ENCODE measurements around the gene SPAG17.

SPAG17 gene

DNA sequence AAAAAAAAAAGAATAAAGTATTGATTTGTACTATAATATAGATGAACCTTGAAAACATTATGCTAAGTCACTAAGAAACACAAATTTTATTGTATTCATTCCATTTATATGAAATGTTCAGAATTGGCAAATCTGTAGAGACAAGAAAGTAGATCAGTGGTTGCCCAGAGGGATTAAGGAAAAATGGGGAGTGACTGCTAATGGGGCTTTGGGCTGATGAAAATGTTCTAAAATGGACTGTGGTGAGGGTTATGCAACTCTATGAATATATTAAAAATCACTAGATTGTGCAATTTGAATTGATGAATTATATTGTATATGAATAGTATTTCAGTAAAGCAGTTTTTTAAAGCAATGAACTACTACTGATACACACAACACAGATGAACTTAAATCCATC is 265.7 kb downstream of the SPAG17 start:
- no peak for ATAC-seq
- TF ChIP-seq TOX (CRISPR knock-in tag; IDR thresholded peaks at IDR 0.05; ENCODE audit: borderline replicate concordance) (no peak), ZNF70 (CRISPR knock-in tag; IDR thresholded peaks at IDR 0.05) (no peak), ZNF8 (CRISPR knock-in tag; IDR thresholded peaks at IDR 0.05) (no peak)
- TF ChIP-seq, protein P1, sequence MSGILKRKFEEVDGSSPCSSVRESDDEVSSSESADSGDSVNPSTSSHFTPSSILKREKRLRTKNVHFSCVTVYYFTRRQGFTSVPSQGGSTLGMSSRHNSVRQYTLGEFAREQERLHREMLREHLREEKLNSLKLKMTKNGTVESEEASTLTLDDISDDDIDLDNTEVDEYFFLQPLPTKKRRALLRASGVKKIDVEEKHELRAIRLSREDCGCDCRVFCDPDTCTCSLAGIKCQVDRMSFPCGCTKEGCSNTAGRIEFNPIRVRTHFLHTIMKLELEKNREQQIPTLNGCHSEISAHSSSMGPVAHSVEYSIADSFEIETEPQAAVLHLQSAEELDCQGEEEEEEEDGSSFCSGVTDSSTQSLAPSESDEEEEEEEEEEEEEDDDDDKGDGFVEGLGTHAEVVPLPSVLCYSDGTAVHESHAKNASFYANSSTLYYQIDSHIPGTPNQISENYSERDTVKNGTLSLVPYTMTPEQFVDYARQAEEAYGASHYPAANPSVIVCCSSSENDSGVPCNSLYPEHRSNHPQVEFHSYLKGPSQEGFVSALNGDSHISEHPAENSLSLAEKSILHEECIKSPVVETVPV (CRISPR knock-in tag; IDR thresholded peaks at IDR 0.05), result no peak
- TF ChIP-seq, protein P2, sequence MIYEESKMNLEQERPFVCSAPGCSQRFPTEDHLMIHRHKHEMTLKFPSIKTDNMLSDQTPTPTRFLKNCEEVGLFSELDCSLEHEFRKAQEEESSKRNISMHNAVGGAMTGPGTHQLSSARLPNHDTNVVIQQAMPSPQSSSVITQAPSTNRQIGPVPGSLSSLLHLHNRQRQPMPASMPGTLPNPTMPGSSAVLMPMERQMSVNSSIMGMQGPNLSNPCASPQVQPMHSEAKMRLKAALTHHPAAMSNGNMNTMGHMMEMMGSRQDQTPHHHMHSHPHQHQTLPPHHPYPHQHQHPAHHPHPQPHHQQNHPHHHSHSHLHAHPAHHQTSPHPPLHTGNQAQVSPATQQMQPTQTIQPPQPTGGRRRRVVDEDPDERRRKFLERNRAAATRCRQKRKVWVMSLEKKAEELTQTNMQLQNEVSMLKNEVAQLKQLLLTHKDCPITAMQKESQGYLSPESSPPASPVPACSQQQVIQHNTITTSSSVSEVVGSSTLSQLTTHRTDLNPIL (CRISPR knock-in tag; IDR thresholded peaks at IDR 0.05; ENCODE audit: low read depth), result no peak

DNA sequence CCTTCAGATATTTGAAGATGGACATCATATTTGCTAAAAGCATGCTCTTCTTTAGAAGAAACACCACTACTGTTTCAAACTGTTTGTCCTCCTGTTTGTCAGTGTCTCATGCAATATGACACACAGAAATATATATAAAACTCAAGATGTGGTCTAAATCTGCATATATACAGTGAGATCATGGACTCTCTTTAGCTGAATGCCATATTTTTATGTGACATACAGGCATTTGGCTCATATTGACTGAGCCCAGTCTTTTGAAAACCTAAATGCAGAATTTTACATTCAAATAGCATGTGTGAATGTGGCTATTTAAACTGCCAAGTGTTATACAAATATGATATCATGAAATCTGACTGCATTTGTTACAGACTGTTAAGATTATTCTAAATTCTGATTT is 274.0 kb downstream of the SPAG17 start:
- ATAC-seq, result no peak
- no peak for TF ChIP-seq ZNF8 (CRISPR knock-in tag; IDR thresholded peaks at IDR 0.05)
- TF ChIP-seq, protein P3, sequence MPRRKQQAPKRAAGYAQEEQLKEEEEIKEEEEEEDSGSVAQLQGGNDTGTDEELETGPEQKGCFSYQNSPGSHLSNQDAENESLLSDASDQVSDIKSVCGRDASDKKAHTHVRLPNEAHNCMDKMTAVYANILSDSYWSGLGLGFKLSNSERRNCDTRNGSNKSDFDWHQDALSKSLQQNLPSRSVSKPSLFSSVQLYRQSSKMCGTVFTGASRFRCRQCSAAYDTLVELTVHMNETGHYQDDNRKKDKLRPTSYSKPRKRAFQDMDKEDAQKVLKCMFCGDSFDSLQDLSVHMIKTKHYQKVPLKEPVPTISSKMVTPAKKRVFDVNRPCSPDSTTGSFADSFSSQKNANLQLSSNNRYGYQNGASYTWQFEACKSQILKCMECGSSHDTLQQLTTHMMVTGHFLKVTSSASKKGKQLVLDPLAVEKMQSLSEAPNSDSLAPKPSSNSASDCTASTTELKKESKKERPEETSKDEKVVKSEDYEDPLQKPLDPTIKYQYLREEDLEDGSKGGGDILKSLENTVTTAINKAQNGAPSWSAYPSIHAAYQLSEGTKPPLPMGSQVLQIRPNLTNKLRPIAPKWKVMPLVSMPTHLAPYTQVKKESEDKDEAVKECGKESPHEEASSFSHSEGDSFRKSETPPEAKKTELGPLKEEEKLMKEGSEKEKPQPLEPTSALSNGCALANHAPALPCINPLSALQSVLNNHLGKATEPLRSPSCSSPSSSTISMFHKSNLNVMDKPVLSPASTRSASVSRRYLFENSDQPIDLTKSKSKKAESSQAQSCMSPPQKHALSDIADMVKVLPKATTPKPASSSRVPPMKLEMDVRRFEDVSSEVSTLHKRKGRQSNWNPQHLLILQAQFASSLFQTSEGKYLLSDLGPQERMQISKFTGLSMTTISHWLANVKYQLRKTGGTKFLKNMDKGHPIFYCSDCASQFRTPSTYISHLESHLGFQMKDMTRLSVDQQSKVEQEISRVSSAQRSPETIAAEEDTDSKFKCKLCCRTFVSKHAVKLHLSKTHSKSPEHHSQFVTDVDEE (CRISPR knock-in tag; IDR thresholded peaks at IDR 0.05), result no peak
- TF ChIP-seq PPARA (CRISPR knock-in tag; IDR thresholded peaks at IDR 0.05; ENCODE audit: borderline replicate concordance), result no peak
- TF ChIP-seq GLIS3 (CRISPR knock-in tag; IDR thresholded peaks at IDR 0.05), result no peak
- TF ChIP-seq ZC3H10 (CRISPR knock-in tag; IDR thresholded peaks at IDR 0.05), result no peak
- TF ChIP-seq RARB (CRISPR knock-in tag; IDR thresholded peaks at IDR 0.05), result no peak
- TF ChIP-seq, protein P2 (CRISPR knock-in tag; IDR thresholded peaks at IDR 0.05; ENCODE audit: low read depth), result no peak
- TF ChIP-seq CSDC2 (CRISPR knock-in tag; IDR thresholded peaks at IDR 0.05), result no peak
- TF ChIP-seq ISL1 (CRISPR knock-in tag; IDR thresholded peaks at IDR 0.05), result no peak

DNA sequence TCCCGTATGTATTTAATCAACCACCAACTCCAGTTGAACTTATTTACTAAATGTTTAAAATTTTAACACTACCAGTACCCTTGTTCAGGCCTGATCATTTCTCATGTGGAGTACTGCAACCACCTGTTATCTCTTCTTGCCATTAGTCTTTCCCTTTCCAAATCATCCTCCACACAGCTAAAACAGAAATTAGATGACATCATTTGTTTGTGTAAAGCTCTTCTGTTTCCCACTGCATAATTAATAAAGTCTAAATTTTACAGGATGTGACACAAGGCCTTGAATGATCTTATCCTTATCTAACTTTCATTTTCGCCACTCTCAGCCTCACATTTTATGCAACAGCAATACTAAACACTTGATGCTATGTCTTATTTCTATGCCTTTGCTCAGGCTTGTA is 280.0 kb downstream of the SPAG17 start:
- TF ChIP-seq ARNTL (CRISPR knock-in tag; IDR thresholded peaks at IDR 0.05; ENCODE audit: borderline replicate concordance, low read depth), result no peak
- TF ChIP-seq PPARA (CRISPR knock-in tag; IDR thresholded peaks at IDR 0.05; ENCODE audit: borderline replicate concordance), result no peak
- TF ChIP-seq ESRRG (CRISPR knock-in tag; IDR thresholded peaks at IDR 0.05), result no peak
- no peak for TF ChIP-seq GLIS3 (CRISPR knock-in tag; IDR thresholded peaks at IDR 0.05)
- TF ChIP-seq OSR1 (CRISPR knock-in tag; IDR thresholded peaks at IDR 0.05), result no peak
- TF ChIP-seq RARB (CRISPR knock-in tag; IDR thresholded peaks at IDR 0.05), result no peak
- no peak for TF ChIP-seq BACH2 (CRISPR knock-in tag; IDR thresholded peaks at IDR 0.05; ENCODE audit: borderline replicate concordance)

DNA sequence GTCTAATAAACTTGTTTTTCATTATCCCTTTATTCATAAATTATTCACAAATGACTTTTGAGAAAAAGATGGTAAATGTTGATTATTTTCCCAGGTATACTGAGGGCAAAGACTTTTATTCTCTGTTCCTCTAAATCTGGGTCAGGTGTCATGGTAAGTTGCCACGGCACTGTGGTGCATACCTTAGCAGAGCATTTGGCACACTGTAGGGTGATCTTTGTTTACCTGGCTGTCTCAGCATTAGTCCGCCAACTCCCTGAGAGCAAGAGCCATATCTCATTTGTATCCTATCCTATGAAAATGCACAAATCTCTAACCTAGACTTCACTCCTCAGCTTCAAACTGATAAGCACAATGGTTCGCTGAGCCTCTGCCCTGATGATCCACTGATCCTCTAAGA is 280.5 kb downstream of the SPAG17 start:
- no peak for ATAC-seq
- TF ChIP-seq OSR1 (CRISPR knock-in tag; IDR thresholded peaks at IDR 0.05) (no peak), CSDC2 (CRISPR knock-in tag; IDR thresholded peaks at IDR 0.05) (no peak), TOX (CRISPR knock-in tag; IDR thresholded peaks at IDR 0.05; ENCODE audit: borderline replicate concordance) (no peak), ZFP3 (CRISPR knock-in tag; IDR thresholded peaks at IDR 0.05) (no peak)
- TF ChIP-seq, protein P1 (CRISPR knock-in tag; IDR thresholded peaks at IDR 0.05), result no peak
- TF ChIP-seq, protein P4, sequence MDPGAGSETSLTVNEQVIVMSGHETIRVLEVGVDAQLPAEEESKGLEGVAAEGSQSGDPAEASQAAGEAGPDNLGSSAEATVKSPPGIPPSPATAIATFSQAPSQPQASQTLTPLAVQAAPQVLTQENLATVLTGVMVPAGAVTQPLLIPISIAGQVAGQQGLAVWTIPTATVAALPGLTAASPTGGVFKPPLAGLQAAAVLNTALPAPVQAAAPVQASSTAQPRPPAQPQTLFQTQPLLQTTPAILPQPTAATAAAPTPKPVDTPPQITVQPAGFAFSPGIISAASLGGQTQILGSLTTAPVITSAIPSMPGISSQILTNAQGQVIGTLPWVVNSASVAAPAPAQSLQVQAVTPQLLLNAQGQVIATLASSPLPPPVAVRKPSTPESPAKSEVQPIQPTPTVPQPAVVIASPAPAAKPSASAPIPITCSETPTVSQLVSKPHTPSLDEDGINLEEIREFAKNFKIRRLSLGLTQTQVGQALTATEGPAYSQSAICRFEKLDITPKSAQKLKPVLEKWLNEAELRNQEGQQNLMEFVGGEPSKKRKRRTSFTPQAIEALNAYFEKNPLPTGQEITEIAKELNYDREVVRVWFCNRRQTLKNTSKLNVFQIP (CRISPR knock-in tag; IDR thresholded peaks at IDR 0.05; ENCODE audit: borderline replicate concordance, low read depth), result no peak

More for the DNA sequence above, 280.0 kb downstream of the SPAG17 start:
- no peak for ATAC-seq

Data from SK-N-SH treated with all-trans-retinoic acid at 6 μM for 48 hours (cell line).